Endothelial cell of umbilical vein (primary cell): ENCODE results near the gene SLC22A23. TPM values are rescaled to one million over a fixed set of nuclear protein-coding genes. Genes with fewer than 3 reads are reported as not detected.

Source experiments
- BruUV-seq: library from RNA; stranded (reverse); fragments of 400-500 nt; replicated peaks from 2 replicates; lab custom pipeline; 2021; lab: Mats Ljungman, UMichigan
- CTCF ChIA-PET: fragments of 300-600, 350-600 bp; sonication (Branson Sonifier 250); formaldehyde crosslinking; loops from one replicate; lab custom pipeline; 2021; ENCODE audit warnings: antibody characterized with exemption, inconsistent platforms; lab: Charles Lee
- POLR2A ChIA-PET: fragments of 300-600, 350-600 bp; sonication (Branson Sonifier 250); formaldehyde crosslinking; loops from one replicate; lab custom pipeline; 2021; ENCODE audit warnings: antibody characterized with exemption, inconsistent platforms; lab: Charles Lee
- DNase-seq: peaks from one replicate; pipeline ENCODE4 v3.0.0-alpha.2; 2011; ENCODE audit warnings: low read depth, low spot score
- FAIRE-seq: peaks from 2 replicates; lab custom pipeline; 2011; peaks lifted over from hg19 to GRCh38; lab: Jason Lieb, UNC
- H2AFZ ChIP-seq: 2 replicates; pipeline ENCODE4 v1.6.0; 2012; ENCODE audit warnings: low read depth, low read length, control low read depth, inconsistent platforms
- H3K27ac ChIP-seq: 2 replicates; pipeline ENCODE4 v1.5.1; 2011; ENCODE audit warnings: low read depth, mild to moderate bottlenecking, control low read depth, low read length, moderate library complexity; ENCODE audit not compliant: insufficient read depth
- H3K27me3 ChIP-seq, 2 experiments: 2 replicates each; pipeline versions ENCODE4 v1.6.0 to v1.6.1; 2011; ENCODE audit warnings: low read length in 2 of 2, mixed read lengths in 1 of 2; ENCODE audit not compliant: control insufficient read depth in 2 of 2, insufficient read depth in 2 of 2
- H3K36me3 ChIP-seq, 2 experiments: 2 replicates in 1 of 2; 3 replicates in 1 of 2; pipeline ENCODE4 v1.5.1; 2011; ENCODE audit warnings: low read length in 2 of 2, mild to moderate bottlenecking in 1 of 2, moderate library complexity in 1 of 2; ENCODE audit not compliant: control insufficient read depth in 2 of 2, insufficient read depth in 2 of 2; ENCODE audit errors: extremely low read depth in 1 of 2
- H3K4me1 ChIP-seq: 3 replicates; pipeline ENCODE4 v1.5.1; 2011; ENCODE audit warnings: mild to moderate bottlenecking, low read length; ENCODE audit not compliant: control insufficient read depth, insufficient read depth; ENCODE audit errors: extremely low read depth
- H3K4me2 ChIP-seq: 2 replicates; pipeline ENCODE4 v1.6.1; 2011; ENCODE audit warnings: low read length, control low read depth, mixed read lengths; ENCODE audit not compliant: insufficient read depth
- H3K4me3 ChIP-seq, 3 experiments: fragments of 200-600 bp in 1 of 3; sonication (generic), shearing (Covaris generic) in 1 of 3; replicated peaks in 1 of 3; 2 replicates each; pipeline ENCODE4 v1.5.1; 2011 to 2016; ENCODE audit warnings: control low read depth in 3 of 3, low read length in 3 of 3, mild to moderate bottlenecking in 2 of 3, inconsistent platforms in 1 of 3, low read depth in 1 of 3, moderate library complexity in 1 of 3; ENCODE audit not compliant: insufficient read depth in 1 of 3
- H3K79me2 ChIP-seq: 2 replicates; pipeline ENCODE4 v1.6.0; 2012; ENCODE audit warnings: low read length, inconsistent platforms; ENCODE audit not compliant: control insufficient read depth, insufficient read depth
- H3K9ac ChIP-seq: replicated peaks from 2 replicates; pipeline ENCODE3; 2011; ENCODE audit warnings: low read length, control low read depth; ENCODE audit not compliant: insufficient read depth; ENCODE audit errors: extremely low read depth
- H3K9me1 ChIP-seq: replicated peaks from 3 replicates; pipeline ENCODE4 v1.6.0; 2011; ENCODE audit warnings: mild to moderate bottlenecking, low read length; ENCODE audit not compliant: control insufficient read depth, insufficient read depth; ENCODE audit errors: extremely low read depth
- H3K9me3 ChIP-seq: replicated peaks from 2 replicates; pipeline ENCODE4 v1.5.1; 2012; ENCODE audit warnings: low read length, inconsistent platforms; ENCODE audit not compliant: control insufficient read depth, insufficient read depth
- H4K20me1 ChIP-seq: replicated peaks from 2 replicates; pipeline ENCODE3; 2011; ENCODE audit warnings: mild to moderate bottlenecking, low read length; ENCODE audit not compliant: control insufficient read depth, insufficient read depth; ENCODE audit errors: extremely low read depth
- EZH2 ChIP-seq: IDR thresholded peaks from 2 replicates; pipeline ENCODE4 v1.6.1; 2012; ENCODE audit warnings: borderline replicate concordance, low read depth, mild to moderate bottlenecking, moderate library complexity, low read length, inconsistent platforms; ENCODE audit not compliant: severe bottlenecking
- FOS ChIP-seq: IDR thresholded peaks from 2 replicates; pipeline ENCODE4 v1.6.1; 2011; ENCODE audit warnings: mild to moderate bottlenecking, low read length, moderate library complexity, borderline replicate concordance; ENCODE audit not compliant: insufficient read depth
- GATA2 ChIP-seq: IDR thresholded peaks from 2 replicates; pipeline ENCODE4 v1.7.0; 2011; ENCODE audit warnings: low read depth, mild to moderate bottlenecking, moderate library complexity, mixed read lengths, low read length; ENCODE audit not compliant: insufficient read length, insufficient read depth
- JUN ChIP-seq: IDR thresholded peaks from 2 replicates; pipeline ENCODE4 v1.6.1; 2011; ENCODE audit warnings: borderline replicate concordance, low read depth; ENCODE audit not compliant: insufficient read length, insufficient read depth
- MAX ChIP-seq: IDR thresholded peaks from 2 replicates; pipeline ENCODE4 v1.6.1; 2011; ENCODE audit not compliant: insufficient read depth, insufficient read length
- MYC ChIP-seq: IDR thresholded peaks from one replicate; pipeline ENCODE4 v1.6.1; 2011; ENCODE audit warnings: mild to moderate bottlenecking, low read depth, low read length
- POLR2A ChIP-seq: IDR thresholded peaks from 2 replicates; pipeline ENCODE4 v1.6.1; 2012; ENCODE audit warnings: low read depth, mild to moderate bottlenecking, control low read depth, low read length
- POLR2AphosphoS5 ChIP-seq: IDR thresholded peaks from 2 replicates; pipeline ENCODE4 v1.6.1; 2012; ENCODE audit warnings: low read depth, mild to moderate bottlenecking, control low read depth, low read length, moderate library complexity; ENCODE audit not compliant: insufficient read depth
- dilution Hi-C: fragments of 300-500 bp; cut with MboI; formaldehyde crosslinking; loops from one replicate; pipeline ENCODE4 v1.15.0; 2019; ENCODE audit warnings: low sequenced_read_pairs; ENCODE audit not compliant: extremely low pct_ligation_motif_present
- intact Hi-C: fragments of 100-400 bp; cut with micrococcal nuclease; formaldehyde crosslinking; loops from one replicate; pipeline ENCODE4 v1.10.0; 2022
- polyA plus RNA-seq, 4 experiments: library from polyadenylated mRNA; depleted of rRNA in 3 of 4; stranded (reverse) in 3 of 4; unstranded in 1 of 4; fragments of >200 nt; gene quantifications; 2 replicates each; pipeline versions ENCODE4 v1.2.1 to v1.2.3, GENCODE V29; 2011 to 2012; ENCODE audit warnings: missing spikeins in 1 of 4
- total RNA-seq: library from RNA; stranded (reverse); gene quantifications from 2 replicates; pipeline ENCODE4 v1.2.3, GENCODE V29; 2021
- TF ChIP-seq, protein P1 (sequence below), 2 donors: IDR thresholded peaks; 1 replicate in 1 of 2; 2 replicates in 1 of 2; pipeline ENCODE4 v1.5.1; 2011; ENCODE audit warnings: low read length in 2 of 2, mild to moderate bottlenecking in 2 of 2, moderate library complexity in 2 of 2, control low read depth in 1 of 2, inconsistent platforms in 1 of 2, low read depth in 1 of 2; ENCODE audit not compliant: insufficient read depth in 1 of 2; ENCODE audit errors: extremely low read depth in 1 of 2

Gene SLC22A23
- total and polyA plus RNA-seq, 2 donors (not counting 3 experiments of a cell fraction or from before 2014, with no cell fraction given): 4.2 to 14.3 TPM

DNA sequence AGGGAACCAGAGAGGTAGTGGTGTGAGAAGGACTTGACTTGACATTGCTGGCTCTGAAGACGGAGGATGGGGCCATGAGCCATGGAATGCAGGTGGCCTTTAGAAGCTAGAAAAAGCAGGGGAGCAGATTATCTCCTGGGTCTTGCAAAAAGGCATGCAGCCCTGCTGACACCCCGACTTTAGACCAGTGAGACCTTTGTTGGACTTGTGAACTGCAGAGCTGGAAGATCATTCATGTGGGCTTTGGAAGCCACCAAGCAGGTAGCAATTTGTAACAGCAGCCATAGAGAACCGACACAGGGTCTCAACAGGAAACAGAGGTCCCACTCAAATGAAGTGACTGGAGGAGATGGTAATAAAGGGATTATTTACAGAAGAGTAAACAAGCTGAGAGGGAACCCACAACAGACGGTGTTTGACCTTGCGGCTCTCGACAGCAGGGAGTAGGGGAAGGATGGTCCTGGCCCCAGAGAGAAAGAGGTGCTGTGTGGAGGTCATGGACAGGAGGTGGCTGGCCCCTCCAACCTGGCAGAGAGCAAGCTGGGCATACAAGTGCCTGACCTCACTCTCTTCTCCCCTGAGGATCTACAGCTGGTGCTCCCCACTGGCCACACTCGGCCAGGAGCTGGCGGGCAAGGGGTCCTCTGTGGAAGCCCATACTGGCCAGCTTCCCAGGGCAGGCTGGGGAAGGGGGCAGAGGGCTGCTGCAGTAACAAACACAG lies 43.9 kb downstream of the SLC22A23 start:
- no peak for FAIRE-seq
- dilution Hi-C loops: no loop called here

More for the DNA sequence above, 43.9 kb downstream of the SLC22A23 start:
- ChIA-PET CTCF (interaction anchor here (1.5 to 1.8 kb wide), 4 partner anchors 9 to 565 kb away, joined by 4 to 7 read pairs (median 4); no protein-coding TSS in a partner anchor), POLR2A (no interaction called here)
- no peaks in the 10 kb centered on the region for H3K9me3 ChIP-seq
- no peak overlapping the region for H3K4me3 ChIP-seq
- DNase-seq: no peak
- no peaks in the 10 kb centered on the region for H3K27me3 ChIP-seq
- no peaks in the 10 kb centered on the region for H3K4me1 ChIP-seq
- H3K4me2 ChIP-seq: no peak overlapping the region
- H3K27ac ChIP-seq: no peak overlapping the region
- no peaks in the 10 kb centered on the region for H3K79me2 ChIP-seq
- TF ChIP-seq JUN (no peak), MAX (no peak), MYC (no peak), POLR2AphosphoS5 (no peak), FOS (no peak), GATA2 (no peak), EZH2 (no peak), POLR2A (no peak)
- TF ChIP-seq, protein P1, sequence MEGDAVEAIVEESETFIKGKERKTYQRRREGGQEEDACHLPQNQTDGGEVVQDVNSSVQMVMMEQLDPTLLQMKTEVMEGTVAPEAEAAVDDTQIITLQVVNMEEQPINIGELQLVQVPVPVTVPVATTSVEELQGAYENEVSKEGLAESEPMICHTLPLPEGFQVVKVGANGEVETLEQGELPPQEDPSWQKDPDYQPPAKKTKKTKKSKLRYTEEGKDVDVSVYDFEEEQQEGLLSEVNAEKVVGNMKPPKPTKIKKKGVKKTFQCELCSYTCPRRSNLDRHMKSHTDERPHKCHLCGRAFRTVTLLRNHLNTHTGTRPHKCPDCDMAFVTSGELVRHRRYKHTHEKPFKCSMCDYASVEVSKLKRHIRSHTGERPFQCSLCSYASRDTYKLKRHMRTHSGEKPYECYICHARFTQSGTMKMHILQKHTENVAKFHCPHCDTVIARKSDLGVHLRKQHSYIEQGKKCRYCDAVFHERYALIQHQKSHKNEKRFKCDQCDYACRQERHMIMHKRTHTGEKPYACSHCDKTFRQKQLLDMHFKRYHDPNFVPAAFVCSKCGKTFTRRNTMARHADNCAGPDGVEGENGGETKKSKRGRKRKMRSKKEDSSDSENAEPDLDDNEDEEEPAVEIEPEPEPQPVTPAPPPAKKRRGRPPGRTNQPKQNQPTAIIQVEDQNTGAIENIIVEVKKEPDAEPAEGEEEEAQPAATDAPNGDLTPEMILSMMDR (IDR thresholded peaks at IDR 0.05; ENCODE audit: extremely low read depth in 1 of 2, insufficient read depth in 1 of 2, low read depth in 1 of 2, low read length in 2 of 2): no peak
- no peaks in the 10 kb centered on the region for H3K9me1 ChIP-seq
- H2AFZ ChIP-seq: no peak overlapping the region
- no TSS peak for BruUV-seq
- H3K36me3 ChIP-seq: no peaks in the 10 kb centered on the region
- no peak overlapping the region for H3K9ac ChIP-seq
- intact Hi-C loops: no loop called here
- no peaks in the 10 kb centered on the region for H4K20me1 ChIP-seq
